Renal cortex interstitium (tissue), 15 donors: ENCODE measurements around the gene PPP1R1A. TPM values are rescaled to one million over a fixed set of nuclear protein-coding genes. Genes with fewer than 3 reads are reported as not detected.

Source experiments
- DNase-seq, 11 donors: peaks; one replicate each; pipeline ENCODE4 v3.0.0-alpha.2; 2013; ENCODE audit warnings: low read depth in 9 of 11, low spot score in 4 of 11; ENCODE audit errors: extremely low read depth in 1 of 11
- long read RNA-seq, 16 experiments: transcript quantifications; one replicate each; lab custom pipeline, GENCODE V29; 2026
- polyA plus RNA-seq, 3 donors: library from polyadenylated mRNA; unstranded; fragments of 120-200 nt; gene quantifications; one replicate each; pipeline ENCODE4 v1.2.1, GENCODE V29; 2013; ENCODE audit not compliant: insufficient read length in 3 of 3

Gene PPP1R1A, protein sequence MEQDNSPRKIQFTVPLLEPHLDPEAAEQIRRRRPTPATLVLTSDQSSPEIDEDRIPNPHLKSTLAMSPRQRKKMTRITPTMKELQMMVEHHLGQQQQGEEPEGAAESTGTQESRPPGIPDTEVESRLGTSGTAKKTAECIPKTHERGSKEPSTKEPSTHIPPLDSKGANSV
- 10 to 100 TPM; 45.7 to 66.5 (median 54.2) TPM for polyA plus RNA-seq
- long read RNA-seq, donor 1, transcript PPP1R1A-201 (7 exons, 1,826 nt), result major isoform, 15 of 15 reads
- long read RNA-seq, donor 1, partial matches to known transcripts, result 0 of 15 reads
- long read RNA-seq, donor 1, other reads (novel, unspliced or antisense), result 0 of 15 reads
- long read RNA-seq, donor 2, transcript PPP1R1A-201 (7 exons, 1,826 nt), result major isoform, 23 of 23 reads
- long read RNA-seq, donor 2, partial matches to known transcripts, result 0 of 23 reads
- long read RNA-seq, donor 2, other reads (novel, unspliced or antisense), result 0 of 23 reads
- long read RNA-seq, donor 3, transcript PPP1R1A-201 (7 exons, 1,826 nt), result major isoform, 34 of 34 reads
- long read RNA-seq, donor 3, partial matches to known transcripts, result 0 of 34 reads
- long read RNA-seq, donor 3, other reads (novel, unspliced or antisense), result 0 of 34 reads
- long read RNA-seq, donor 4, transcript PPP1R1A-201 (7 exons, 1,826 nt), result major isoform, 22 of 22 reads
- long read RNA-seq, donor 4, partial matches to known transcripts, result 0 of 22 reads
- long read RNA-seq, donor 4, other reads (novel, unspliced or antisense), result 0 of 22 reads
- long read RNA-seq, donor 5, result 0 reads
- long read RNA-seq, donor 6, transcript PPP1R1A-201 (7 exons, 1,826 nt), result major isoform, 27 of 32 reads
- long read RNA-seq, donor 6, partial matches to known transcripts, result 5 of 32 reads
- long read RNA-seq, donor 6, other reads (novel, unspliced or antisense), result 0 of 32 reads
- long read RNA-seq, donor 7, transcript PPP1R1A-201 (7 exons, 1,826 nt), result major isoform, 29 of 42 reads
- long read RNA-seq, donor 7, partial matches to known transcripts, result 8 of 42 reads
- long read RNA-seq, donor 7, other reads (novel, unspliced or antisense), result 5 of 42 reads
- long read RNA-seq, donor 8, transcript PPP1R1A-201 (7 exons, 1,826 nt), result major isoform, 53 of 74 reads
- long read RNA-seq, donor 8, partial matches to known transcripts, result 20 of 74 reads
- long read RNA-seq, donor 8, other reads (novel, unspliced or antisense), result 0 of 74 reads
- long read RNA-seq, donor 9, transcript PPP1R1A-201 (7 exons, 1,826 nt), result major isoform, 17 of 17 reads
- long read RNA-seq, donor 9, partial matches to known transcripts, result 0 of 17 reads
- long read RNA-seq, donor 9, other reads (novel, unspliced or antisense), result 0 of 17 reads
- long read RNA-seq, donor 10, transcript PPP1R1A-201 (7 exons, 1,826 nt), result major isoform, 27 of 27 reads
- long read RNA-seq, donor 10, partial matches to known transcripts, result 0 of 27 reads
- long read RNA-seq, donor 10, other reads (novel, unspliced or antisense), result 0 of 27 reads
- long read RNA-seq, donor 11, transcript PPP1R1A-201 (7 exons, 1,826 nt), result major isoform, 23 of 23 reads
- long read RNA-seq, donor 11, partial matches to known transcripts, result 0 of 23 reads
- long read RNA-seq, donor 11, other reads (novel, unspliced or antisense), result 0 of 23 reads
- long read RNA-seq, donor 12, transcript PPP1R1A-201 (7 exons, 1,826 nt), result major isoform, 7 of 7 reads
- long read RNA-seq, donor 12, partial matches to known transcripts, result 0 of 7 reads
- long read RNA-seq, donor 12, other reads (novel, unspliced or antisense), result 0 of 7 reads
- long read RNA-seq, donor 13, result 0 reads
- long read RNA-seq, donor 14, transcript PPP1R1A-201 (7 exons, 1,826 nt), result major isoform, 16 of 17 reads
- long read RNA-seq, donor 14, partial matches to known transcripts, result 0 of 17 reads
- long read RNA-seq, donor 14, other reads (novel, unspliced or antisense), result 0 of 17 reads
- long read RNA-seq, donor 15, transcript PPP1R1A-201 (7 exons, 1,826 nt), result major isoform, 15 of 15 reads
- long read RNA-seq, donor 15, partial matches to known transcripts, result 0 of 15 reads
- long read RNA-seq, donor 15, other reads (novel, unspliced or antisense), result 0 of 15 reads
- long read RNA-seq, donor 16, transcript PPP1R1A-201 (7 exons, 1,826 nt), result major isoform, 60 of 68 reads
- long read RNA-seq, donor 16, partial matches to known transcripts, result 7 of 68 reads
- long read RNA-seq, donor 16, other reads (novel, unspliced or antisense), result 0 of 68 reads

DNA sequence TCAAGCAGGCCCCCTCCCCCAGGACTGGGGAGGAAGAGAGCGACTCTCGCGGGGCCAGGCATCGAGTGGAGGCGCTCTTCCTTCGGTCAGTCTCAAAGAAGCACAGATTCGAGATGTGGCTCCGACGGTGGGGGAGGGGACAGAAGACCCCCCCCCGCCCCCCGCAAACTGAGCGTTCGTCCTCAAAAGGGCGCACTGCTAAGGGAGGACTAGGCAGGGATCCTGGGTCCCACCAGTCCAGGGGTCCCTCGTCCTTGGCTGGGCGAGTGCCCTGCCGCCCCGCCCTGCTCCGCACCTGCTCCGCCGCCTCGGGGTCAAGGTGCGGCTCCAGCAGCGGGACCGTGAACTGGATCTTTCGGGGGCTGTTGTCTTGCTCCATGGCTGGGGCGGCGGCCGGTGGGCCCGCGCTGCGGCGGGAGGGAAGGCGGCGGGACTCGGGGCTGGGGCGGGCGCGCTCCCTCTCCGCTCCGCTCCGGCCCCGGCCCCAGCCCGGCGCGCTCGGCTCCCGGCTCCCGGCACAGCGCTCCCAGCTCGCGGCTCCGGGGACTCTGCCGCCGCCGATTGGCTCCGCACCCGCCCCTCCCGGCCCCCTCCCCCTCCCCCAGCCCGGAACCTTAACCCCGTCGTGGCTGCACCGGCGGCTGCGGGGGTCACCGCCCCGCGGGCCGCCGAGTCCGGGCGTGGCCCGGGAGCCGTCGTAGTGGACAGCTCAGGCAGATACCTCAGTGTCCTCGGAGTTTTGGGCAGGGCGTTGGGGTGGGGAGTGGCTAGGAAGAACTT lies at the start of gene PPP1R1A:
PPP1R1A (minus strand) TSS at position 550 of the 780 bp plus-strand sequence; CDS start at position 379, 171 bp downstream.
- DNase-seq, result no peak

DNA sequence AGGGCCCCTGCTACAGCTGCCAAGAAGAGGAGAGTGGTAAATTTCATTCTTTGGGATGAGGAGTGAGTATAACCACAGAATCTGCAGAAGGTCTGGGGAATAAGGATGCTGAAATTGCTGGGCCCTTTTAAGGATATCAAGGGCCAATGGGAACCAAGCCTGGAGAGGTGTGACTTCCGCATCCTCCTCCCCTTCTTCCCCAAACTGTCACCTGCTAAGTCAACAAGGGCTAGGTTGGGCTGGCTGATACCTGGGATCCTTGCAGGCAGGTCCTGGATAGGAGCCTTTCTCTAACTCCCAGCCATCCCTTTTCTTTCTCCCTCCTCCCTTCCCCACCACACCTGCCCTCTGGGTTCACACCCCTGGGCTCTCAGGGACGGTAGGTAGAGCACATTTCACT lies 46.3 kb upstream of the PPP1R1A start, which contains the start of gene LACRT:
LACRT (minus strand) TSS at position 101 of the 400 bp plus-strand sequence; CDS start at position 47, 54 bp downstream.
- DNase-seq, result no peak

DNA sequence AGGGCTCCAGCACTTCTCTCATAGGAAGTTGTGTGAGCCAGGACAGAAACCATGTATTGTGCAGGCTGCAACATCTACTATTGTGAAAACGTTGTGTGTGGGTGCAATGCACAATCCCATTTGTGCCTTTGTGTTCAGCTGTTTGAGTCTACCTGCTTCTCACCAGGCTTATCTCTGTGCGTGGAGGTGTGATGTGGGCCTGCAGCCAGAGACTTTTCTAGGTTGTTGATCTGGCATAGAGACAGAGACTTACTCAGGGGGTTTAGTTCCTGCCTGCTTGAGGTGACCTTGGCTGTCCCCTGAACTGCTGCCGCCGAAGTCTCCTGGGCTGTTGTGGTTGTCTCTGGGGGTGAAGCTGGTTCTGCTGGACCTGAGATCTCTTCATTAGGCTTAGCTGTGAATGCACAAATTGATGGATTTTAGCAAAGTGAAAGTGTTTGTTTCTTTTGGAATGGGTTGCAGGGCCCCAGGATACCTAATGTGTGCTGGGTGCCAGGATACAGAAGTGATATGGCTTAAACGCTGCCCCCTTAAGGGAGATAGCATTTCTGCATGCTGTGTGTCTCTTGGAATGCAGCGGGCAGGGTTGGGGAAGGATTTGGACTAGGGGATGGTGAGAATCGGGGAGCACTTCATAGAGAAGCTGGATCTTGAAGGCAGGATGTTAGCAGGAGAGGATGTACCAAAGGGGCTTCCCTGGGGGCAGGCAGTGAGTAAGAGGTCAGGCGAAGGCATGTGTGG lies 43.7 kb upstream of the PPP1R1A start:
- no peak for DNase-seq

DNA sequence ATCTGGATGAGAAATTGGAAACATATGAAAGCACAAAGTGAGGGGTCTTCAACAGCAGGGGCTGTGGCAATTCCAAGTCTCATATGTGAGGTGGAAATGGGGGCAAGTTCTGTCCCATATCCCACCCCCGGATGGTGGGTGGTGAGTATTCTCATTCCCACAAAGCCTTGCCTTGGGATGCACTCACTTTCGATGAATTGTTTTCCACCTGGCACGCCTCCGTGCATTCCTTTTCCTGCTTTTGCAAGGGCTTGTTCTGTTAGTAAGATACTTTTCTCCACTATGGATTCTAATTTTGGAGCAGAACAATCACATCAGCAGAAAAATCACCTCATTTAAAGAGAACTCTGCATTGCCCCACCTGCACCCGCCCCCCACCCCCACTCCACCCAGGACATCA lies 43.1 kb upstream of the PPP1R1A start:
- no peak for DNase-seq

DNA sequence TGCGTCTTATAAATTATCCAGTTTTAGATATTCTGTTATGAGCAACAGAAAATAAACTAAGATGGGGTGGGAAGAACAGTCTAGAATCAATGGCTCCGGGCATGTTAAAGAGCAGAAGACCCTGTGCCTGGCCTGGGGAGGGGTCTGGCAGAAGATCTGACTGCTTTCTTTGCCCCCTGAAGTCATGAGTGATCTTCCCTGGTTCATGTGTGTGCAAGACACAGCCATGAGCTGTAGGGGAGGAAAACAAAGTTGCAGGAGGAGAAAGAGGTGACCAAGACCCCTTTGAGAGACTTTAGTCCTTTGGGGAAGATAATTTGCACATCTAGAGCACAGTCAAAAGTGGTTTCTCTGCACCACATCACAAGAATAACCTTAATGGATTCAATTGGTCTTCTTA lies 41.5 kb upstream of the PPP1R1A start:
- DNase-seq, result no peak

DNA sequence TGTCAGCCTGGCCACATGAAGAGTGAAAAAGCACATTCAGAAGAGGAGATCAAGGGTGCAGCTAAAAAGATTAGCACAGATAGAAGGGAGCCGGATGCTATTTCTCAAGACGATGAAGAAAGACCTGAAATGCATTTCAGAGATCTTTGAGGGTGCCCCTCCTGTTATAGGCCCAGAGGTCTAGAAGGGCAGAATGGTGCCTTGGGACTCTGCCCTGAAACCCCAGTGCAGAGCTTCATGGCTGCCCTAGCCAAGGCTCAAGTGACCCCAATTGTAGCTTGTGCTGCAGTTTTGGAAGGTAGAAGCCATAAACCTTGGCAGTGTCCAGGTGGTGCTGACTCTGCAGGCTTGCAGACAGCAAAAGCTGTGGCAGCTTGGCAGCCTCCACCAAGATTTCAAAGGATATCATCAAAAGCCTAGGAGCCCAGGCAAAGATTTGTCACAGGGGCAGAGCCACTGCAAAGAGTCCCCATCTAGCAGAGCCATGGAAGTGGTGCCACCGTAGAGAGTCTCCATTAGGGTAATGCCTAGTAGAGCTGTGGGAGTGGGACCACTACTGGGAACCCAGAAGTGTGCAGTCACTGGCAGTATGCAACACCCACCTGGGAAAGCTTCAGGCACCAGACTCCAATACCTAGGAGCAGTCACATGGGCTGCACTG lies 39.9 kb upstream of the PPP1R1A start:
- no peak for DNase-seq

DNA sequence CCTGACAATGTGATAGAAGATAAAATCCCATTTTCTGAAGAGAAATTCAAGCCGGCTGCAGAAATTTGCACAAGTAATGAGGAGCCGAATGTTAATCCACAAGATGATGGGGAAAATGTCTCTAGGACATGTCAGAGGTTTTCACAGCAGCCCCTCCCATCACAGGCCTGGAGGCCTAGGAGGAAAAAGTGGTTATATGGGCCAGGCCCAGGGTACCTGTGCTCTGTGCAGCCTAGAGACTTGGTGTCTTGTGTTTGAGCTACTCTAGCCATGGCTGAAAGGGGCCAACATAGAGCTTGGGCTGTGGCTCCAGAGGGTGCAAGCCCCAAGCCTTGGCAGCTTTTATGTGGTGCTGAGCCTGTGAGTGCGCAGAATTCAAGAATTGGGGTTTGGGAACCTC lies 38.8 kb upstream of the PPP1R1A start:
- DNase-seq, result no peak

DNA sequence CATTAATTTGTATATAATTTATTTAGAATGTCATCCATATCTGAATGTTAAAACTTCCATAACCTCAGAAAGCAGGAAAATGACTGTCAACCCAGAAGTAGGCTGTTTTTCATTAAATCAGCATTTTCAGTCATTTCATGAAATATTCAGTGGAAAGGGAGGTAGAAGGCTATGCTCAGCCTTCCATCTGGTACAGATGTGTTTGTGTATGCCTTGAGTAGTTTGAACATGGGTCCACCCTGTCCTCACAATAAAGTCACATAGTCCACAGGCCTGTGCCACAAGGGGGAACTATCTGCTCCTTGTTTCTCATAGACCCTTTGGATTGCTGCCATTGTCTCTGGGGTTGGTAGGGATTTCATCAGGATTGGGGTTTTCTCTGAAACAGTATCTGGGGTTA lies 37.1 kb upstream of the PPP1R1A start:
- DNase-seq, result no peak

DNA sequence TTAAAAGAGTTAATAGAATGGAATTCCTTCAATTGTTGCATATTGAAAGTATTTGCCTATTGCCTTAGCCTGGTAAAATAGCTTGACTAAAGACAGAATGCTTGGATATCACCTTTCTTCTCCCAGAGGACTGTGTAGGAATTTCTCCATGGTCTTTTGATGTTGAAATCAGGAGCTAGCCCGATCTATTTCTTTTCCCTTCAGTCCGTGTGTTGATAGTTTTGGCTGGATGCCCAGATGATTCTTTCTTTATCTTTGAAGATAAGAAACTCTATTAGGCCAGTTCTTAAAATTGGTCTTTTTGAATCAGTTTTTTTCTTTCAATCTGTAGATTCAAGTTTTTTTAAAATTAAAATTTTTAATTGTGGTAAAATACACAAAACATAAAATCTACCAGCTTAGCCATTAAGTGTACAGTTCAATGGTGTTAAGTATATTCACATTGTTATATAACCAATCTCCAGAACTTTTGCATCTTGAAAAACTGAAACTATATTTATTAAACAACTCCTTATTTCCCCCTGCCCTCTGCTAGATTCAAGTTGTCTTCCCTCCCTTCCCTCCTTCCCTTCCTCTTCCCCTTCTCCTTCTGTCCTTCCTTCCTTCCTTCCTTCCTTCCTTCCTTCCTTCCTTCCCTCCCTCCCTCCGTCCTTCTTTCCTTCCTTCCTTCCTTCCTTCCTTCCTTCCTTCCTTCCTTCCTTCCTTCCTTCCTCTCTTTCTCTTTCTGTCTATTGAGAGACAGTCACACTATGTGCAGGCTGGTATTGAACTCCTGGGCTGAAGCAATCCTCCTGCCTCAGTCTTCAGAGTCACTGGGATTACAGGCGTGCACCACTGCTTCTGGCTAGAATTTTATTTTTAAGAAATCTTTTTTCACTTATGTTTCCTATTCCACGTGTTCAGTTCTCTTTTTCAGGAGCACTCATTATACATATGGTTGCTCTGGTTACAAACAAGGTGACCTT lies 36.1 kb upstream of the PPP1R1A start:
- peak in 4 of 11 donors; percentile 4 to 27 (median 10) for DNase-seq

DNA sequence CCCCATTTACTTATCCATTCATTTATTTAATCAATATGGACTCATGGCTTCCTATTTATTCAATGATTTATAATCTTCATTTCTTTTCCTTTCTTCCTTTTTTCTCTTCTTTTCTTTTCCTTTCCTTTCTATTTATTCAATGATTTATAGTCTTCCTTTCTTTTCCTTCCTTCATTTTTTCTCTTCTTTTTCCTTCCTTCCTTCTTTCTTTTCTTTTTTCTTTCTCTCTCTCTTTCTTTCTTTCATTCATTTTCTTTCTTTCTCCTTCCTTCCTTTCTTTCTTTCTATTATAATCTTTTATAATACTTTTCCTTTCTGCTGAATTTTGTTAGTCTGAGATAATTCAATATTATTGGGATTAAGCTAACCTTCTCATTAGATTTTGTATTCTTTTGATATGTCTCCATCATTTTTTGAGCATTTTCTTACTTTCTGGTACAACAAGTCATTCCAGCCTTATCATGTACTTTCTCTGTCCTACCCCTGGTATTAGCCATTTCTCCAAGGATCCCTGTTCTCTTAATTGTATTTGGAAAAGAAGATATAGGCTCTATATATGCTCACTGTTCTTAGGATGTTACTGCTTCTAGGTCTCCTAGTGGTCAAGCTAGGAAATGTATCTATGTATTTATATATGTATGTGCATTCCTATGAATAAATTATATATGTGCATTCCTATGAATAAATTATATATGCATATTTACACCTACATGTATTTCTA lies 34.2 kb upstream of the PPP1R1A start:
- DNase-seq, result no peak

DNA sequence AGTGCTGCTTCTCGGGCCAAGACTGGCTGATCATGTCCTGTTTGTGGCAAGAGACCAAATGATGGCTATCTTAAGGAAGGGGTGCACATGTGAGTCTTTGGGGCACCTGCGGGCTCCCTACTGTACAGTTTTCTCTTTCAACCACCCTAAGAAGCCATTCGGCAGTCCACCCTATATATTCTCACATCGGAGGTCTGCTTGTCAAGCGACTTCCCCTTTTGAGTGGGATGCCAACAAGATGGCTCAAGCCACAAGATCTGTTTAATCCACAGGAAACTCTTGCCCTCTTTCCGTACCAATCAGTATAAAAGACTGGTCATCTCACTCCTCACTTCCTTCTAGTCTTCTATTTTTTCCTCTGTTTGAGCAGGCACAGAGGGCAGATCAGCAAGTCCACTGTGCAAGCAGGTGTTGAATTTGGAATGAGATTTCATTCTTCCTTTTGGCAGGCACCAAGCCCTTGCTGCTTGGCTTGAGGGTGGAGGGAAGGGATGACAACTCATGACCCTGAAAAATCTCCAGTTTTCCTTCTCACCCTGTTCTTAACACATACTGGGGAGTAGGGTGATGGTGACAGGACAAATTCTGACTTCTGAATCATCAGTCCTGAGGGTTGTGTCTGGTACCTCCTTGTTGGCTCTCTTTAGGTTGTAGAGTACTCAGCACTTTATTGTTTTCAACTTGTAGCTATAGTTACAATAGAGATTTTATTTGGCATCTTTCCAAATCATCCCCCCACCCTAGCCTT lies 28.6 kb upstream of the PPP1R1A start:
- no peak for DNase-seq

DNA sequence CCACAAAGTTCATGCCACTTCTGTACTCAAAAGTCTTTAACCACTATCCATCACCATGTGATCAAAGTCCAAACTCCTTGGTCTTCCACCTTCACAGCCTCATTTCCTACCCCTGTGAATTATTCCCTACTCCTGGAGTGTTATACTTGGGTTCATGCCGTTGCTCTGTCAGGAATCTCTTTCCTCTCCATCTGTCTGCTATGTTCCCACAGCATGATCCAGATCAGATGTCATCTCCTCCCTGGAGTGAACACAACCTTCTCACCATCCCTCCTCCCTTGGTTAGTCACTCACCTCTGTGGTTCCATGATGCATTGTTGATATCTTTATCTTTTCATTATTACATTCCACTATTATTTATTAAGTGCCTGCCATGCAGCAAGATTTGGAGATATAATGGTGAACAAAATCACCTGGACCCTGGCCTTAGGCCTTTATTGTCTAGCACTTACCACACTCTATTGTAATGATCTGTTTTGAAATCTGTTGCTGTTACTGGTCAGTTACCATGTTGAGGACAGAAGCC lies 23.8 kb upstream of the PPP1R1A start:
- DNase-seq, result no peak

DNA sequence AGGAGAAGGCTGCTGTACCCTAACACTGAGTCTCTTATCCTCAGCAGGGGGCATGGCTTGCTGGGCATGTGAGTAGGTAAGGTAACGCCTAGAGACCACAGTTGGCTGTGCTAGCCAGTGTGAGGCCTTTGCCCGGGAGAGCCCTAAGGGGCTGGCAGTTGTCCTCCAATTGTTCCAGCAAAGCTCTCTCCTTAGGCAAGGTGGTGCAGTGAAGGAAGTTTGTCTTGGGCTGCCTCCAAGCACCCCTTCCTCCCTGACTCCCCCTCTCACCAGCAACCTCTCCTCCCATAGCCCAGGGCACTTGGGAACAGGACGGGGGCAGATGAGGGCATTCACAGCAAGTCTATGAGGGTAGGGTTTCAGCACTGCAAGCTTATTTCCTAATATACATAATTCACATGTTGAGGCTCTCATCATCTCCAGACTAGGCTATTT lies 23.3 kb upstream of the PPP1R1A start:
- DNase-seq, result no peak
